Measurements from ENCODE around the gene RNF217.

- TF ChIP-seq HIC2 (CRISPR knock-in tag; IDR thresholded peaks at IDR 0.05; ENCODE audit: low read depth) (no peak), NFATC3 (CRISPR knock-in tag; IDR thresholded peaks at IDR 0.05) (no peak), ZBTB10 (CRISPR knock-in tag; IDR thresholded peaks at IDR 0.05; ENCODE audit: borderline replicate concordance) (no peak), SP2 (CRISPR knock-in tag; IDR thresholded peaks at IDR 0.05) (no peak), ZNF24 (IDR thresholded peaks at IDR 0.05) (no peak), CBX2 (IDR thresholded peaks at IDR 0.05; ENCODE audit: low read depth, low read length) (no peak), CBX2 (CRISPR knock-in tag; IDR thresholded peaks at IDR 0.05; ENCODE audit: low read depth) (no peak), TFDP2 (CRISPR knock-in tag; IDR thresholded peaks at IDR 0.05) (no peak), ZNF232 (CRISPR knock-in tag; IDR thresholded peaks at IDR 0.05; ENCODE audit: borderline replicate concordance) (no peak), HDAC2 (CRISPR knock-in tag; IDR thresholded peaks at IDR 0.05) (no peak)
Measured at GRCh38 chr6:125058546-125058945, 96.3 kb downstream of the RNF217 start.

Measured in HepG2 (cell line).